GM18907 (cell line): ENCODE data around the gene ZC3H12C.
"Not testable (repeated sequence)": the region's sequence is repeated elsewhere in the genome, so short reads cannot be mapped to it uniquely, and the experiment has no call there.

Experiments
- ATAC-seq: cut with Tn5 transposase; IDR thresholded peaks from one replicate; pipeline ENCODE4 v1.9.1; 2021; ENCODE audit warnings: mild to moderate bottlenecking, moderate library complexity; ENCODE audit not compliant: unreplicated experiment

ZC3H12C gene

DNA sequence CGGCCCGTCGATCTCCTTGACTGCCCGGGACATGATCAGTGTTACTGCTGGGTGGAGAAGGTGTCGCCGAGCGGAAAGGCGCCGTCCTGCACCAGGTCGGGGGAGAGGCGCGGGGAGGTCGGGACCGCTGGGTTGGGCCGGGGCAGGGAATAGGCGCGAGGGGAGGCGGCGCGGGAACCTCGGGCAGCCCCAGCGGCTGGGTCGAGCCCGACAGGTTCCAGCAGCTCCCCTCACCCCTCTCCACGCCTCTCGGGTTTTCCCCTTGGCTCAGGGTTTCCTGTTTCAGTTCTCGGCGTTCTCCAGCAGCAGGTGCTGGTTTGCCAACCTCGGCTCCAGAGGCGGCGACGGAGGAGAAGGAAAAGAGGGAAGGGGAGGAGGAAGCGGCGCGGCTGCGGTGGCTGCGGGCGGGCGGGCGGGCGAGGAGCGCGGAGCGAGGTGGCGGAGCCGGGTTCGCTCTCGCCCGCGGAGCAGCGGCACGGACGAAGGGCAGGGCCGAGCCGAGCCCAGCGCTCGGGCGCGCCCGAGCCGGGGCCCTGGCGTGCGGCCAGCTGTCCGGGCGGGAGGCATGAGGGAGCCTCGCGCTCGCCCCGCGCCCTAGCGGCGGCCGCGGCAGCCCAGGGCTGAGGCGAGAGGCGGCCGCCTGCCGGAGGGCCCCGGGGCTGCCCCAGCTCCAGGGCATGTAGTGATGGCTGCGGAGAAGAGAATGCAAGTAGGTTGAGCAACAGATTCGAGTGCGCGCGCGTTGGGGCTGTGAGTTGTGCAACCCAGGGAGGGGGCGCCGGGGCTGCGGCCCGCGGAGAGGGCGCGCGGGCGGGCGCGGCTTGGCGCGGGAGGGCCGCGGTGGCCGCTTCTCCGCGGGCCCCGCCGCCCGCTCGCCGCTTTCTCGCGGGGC lies at the start of gene ZC3H12C:
ZC3H12C (plus strand) TSS at position 878 of the 892 bp plus-strand sequence. CDS start 20 bp downstream, outside the sequence.
- ATAC-seq, result peak; percentile 77

- ATAC-seq, result no peak
These were observed 48.8 kb upstream of the ZC3H12C start for GRCh38 chr11:110044226-110044968.

DNA sequence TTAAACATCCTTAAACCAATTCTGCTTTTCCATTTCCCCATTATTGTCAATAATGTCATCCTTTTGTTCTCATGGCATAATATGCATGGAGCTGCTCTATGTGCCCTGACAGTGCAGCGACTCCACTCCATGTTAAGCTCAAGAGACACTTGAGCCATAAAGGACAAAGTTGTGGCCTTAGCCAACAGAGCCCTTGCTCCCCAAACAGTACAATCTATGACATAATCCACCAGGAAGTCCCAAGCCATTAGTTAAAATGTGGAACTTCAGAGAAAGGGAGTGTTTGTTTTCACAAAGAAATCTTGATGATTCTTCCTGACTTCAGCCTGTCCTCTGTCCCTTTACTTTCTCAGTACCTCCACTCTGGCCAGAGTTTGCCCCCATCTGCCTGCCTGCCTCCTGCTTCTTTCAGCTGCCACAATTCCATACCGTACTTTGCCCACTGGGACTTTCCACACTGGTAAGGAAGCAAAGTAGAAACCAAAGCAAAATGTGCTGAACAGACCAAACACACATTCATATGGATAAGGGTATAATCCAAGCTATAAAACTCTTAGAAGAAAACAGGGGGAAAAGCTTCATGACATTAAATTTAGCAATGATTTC lies 46.3 kb upstream of the ZC3H12C start:
- no peak for ATAC-seq

DNA sequence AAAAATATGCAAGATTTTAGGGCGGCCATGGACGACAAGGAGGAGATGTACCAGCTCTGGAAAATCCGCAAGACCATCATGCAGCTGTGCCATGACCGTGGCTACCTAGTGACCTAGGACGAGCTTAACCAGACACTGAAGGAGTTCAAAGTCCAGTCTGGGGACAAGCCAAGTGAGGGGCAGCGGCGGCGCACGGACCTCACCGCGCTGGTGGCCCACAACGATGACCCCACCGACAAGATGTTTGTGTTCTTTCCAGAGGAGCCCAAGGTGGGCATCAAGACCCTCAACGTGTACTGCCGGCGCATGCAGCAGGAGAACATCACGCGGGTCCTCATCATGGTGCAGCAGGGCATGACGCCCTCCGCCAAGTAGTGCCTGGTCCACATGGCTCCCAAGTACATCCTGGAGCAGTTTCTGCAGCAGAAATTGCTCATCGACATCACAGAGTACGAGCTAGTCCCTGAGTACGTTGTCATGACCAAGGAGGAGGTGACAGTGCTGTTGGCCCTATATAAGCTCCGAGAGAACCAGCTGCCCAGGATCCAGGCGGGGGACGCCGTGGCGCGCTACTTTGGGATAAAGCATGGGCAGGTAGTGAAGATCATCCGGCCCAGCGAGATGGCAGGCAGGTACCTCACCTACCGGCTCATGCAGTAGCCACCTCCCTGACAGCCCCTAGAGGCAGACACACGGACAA lies 43.5 kb upstream of the ZC3H12C start:
- ATAC-seq, result no peak

GRCh38 chr11:110050201-110050506 lies 43.0 kb upstream of the ZC3H12C start:
- ATAC-seq, result no peak

- ATAC-seq, result no peak
These were observed 39.3 kb upstream of the ZC3H12C start for GRCh38 chr11:110053848-110054414.

DNA sequence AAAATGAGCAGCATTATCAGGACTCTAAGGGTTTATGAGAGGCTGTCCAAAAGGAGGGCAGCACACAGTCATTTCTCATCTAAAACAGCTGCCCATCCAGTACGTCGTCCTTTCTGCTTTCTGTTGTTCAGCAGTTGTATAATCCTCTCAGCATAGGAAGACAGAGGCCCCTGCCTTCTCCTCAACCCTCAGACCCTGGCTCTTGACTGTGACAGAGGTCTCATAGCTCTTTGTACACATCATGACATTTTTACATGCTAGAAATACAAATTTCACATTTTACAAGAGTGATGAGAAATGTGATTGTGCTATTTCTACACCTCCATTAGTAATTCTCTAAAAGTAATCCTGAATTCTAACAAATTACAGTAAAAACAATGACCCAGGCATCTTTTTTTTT lies 36.2 kb upstream of the ZC3H12C start:
- no peak for ATAC-seq

- no peak for ATAC-seq
These were observed 33.3 kb upstream of the ZC3H12C start for GRCh38 chr11:110059706-110060463.

GRCh38 chr11:110061296-110061695 lies 31.9 kb upstream of the ZC3H12C start:
- ATAC-seq, result no peak

DNA sequence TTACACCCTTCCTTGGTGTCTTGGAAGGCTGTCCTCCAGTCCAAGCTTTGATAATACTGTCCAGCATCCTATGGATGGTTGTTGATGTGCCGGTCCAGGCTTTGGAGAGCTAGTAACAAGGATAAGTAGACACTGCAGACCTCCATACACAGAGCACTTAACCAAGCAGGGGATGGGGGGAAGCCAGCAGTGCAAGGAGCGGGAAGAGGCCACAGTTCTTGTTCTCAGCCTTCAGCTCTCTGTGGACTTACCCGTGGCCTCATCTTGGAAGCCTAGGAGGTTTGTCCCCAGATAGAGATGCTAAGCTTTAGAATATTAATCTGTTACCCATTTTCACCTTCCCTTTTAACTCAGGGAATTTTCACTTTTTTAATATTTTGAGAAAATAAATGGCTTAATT lies 30.9 kb upstream of the ZC3H12C start:
- ATAC-seq, result no peak

GRCh38 chr11:110065189-110065588 lies 28.0 kb upstream of the ZC3H12C start:
- no peak for ATAC-seq

GRCh38 chr11:110068001-110068400 lies 25.2 kb upstream of the ZC3H12C start:
- not testable (repeated sequence) for ATAC-seq

DNA sequence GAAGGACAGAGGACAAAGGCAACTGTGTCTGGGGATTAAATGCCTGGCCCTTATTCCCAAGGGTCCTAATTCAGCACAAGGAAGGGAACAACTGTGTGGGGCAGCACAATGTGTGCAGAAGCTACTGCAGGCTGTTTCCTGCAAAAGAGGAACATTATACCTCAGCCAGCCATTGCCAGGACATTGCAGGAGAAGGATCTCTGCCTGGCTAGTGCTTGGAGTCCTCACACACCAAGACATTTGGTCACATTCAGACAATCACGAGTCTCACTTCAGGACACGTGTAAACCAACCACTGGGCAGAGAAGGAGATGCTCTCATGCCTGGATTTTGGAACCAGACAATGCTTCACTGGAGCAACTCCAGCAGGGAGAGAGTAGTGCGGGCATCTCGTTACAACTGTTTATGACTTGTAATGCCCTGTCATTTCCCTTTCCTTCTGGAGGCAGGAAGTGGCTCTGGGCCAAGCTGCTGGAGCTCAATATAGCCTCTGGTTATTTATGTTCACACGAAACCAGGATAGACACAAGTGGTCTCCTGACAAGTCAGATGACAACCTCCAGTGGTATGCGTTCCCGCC lies 23.9 kb upstream of the ZC3H12C start:
- peak; percentile 40 for ATAC-seq

- no peak for ATAC-seq
These were observed 23.0 kb upstream of the ZC3H12C start for GRCh38 chr11:110070176-110070575.

DNA sequence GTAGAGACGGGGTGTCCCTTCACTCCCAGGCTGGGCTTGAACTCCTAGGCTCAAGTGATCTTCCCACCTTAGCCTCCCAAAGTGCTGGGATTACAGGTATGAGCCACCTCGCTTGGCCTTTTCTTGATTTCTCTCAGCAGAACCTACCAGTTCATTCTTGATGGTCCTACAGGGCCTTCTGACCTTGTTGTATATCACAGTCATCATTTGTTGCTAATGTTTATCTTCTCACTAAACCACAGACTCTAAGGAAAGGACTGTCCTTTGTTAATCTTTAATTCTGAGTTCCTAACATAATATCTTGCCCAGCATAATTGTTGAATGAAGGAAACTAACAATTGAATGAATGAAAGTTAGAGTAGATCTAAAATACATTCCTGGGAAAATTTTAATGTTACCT lies 22.0 kb upstream of the ZC3H12C start:
- peak; percentile 71 for ATAC-seq

- no peak for ATAC-seq
These were observed 20.3 kb upstream of the ZC3H12C start for GRCh38 chr11:110072930-110073329.

DNA sequence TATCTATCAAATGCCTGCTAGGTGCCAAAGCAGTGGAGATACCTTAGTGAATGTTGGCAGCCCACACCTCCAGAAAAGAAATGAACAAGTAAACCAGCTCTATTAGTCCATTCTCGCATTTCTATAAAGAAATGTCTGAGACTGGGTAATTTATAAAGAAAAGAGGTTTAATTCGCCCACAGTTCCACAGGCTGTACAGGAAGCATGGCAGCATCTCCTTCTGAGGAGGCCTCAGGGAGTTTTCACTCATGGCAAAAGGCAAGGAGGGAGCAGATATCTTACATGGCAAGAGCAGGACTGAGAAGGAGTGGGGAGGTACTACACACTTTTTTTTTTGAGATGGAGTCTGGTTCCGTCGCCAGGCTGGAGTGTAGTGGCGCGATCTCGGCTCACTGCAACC lies 18.7 kb upstream of the ZC3H12C start:
- ATAC-seq, result no peak

GRCh38 chr11:110075105-110075846 lies 17.9 kb upstream of the ZC3H12C start:
- ATAC-seq, result no peak

GRCh38 chr11:110075847-110076208 lies 17.4 kb upstream of the ZC3H12C start:
- no peak for ATAC-seq
